BE2C (cell line): ENCODE data around the gene PCDHGC5. TPM values are rescaled to one million over a fixed set of nuclear protein-coding genes. Genes with fewer than 3 reads are reported as not detected.

ENCODE experiments used
- DNase-seq: peaks from one replicate; pipeline ENCODE4 v3.0.0-alpha.2; 2020
- H3K27me3 ChIP-seq: fragments of 250-450 bp; sonication (Bioruptor Pico); 2 replicates; pipeline ENCODE4 v1.5.1; 2020; ENCODE audit warnings: mild to moderate bottlenecking
- H3K36me3 ChIP-seq: fragments of 250-450 bp; sonication (Bioruptor Pico); 2 replicates; pipeline ENCODE4 v1.5.1; 2020; ENCODE audit warnings: mild to moderate bottlenecking
- H3K4me1 ChIP-seq: fragments of 250-450 bp; sonication (Bioruptor Pico); 2 replicates; pipeline ENCODE4 v1.5.1; 2020
- H3K4me3 ChIP-seq: 2 replicates; pipeline ENCODE4 v1.5.1; 2011; ENCODE audit warnings: low read depth, low read length
- H3K9me3 ChIP-seq: fragments of 250-450 bp; sonication (Bioruptor Pico); 2 replicates; pipeline ENCODE4 v1.5.1; 2020
- polyA plus RNA-seq: library from polyadenylated mRNA; unstranded; fragments of >200 nt; gene quantifications from one replicate; pipeline ENCODE4 v1.2.1, GENCODE V29; 2012; ENCODE audit warnings: low read depth, missing spikeins; ENCODE audit not compliant: insufficient read length, insufficient read depth
- TF ChIP-seq, protein P1 (sequence below): IDR thresholded peaks from 2 replicates; pipeline ENCODE4 v1.5.1; 2012; ENCODE audit warnings: mild to moderate bottlenecking, low read depth, low read length

PCDHGC5 gene
- polyA plus RNA-seq, result 12.3 TPM

GRCh38 chr5:141488591-141489561, at the start of gene PCDHGC5:
PCDHGC5 (plus strand) TSS chr5:141489081; CDS start chr5:141489241, 160 bp downstream.
- DNase-seq, result no peak
- Histone ChIP-seq H3K4me1 (no peaks in the 10 kb centered on the region; the same call in none of the 2 replicates), H3K4me3 (no peak within 1 kb of the TSS), H3K36me3 (peaks cover 72% of the 10 kb centered on the region), H3K27me3 (no peaks in the 10 kb centered on the region), H3K9me3 (no peaks in the 10 kb centered on the region)
- TF ChIP-seq, protein P1, sequence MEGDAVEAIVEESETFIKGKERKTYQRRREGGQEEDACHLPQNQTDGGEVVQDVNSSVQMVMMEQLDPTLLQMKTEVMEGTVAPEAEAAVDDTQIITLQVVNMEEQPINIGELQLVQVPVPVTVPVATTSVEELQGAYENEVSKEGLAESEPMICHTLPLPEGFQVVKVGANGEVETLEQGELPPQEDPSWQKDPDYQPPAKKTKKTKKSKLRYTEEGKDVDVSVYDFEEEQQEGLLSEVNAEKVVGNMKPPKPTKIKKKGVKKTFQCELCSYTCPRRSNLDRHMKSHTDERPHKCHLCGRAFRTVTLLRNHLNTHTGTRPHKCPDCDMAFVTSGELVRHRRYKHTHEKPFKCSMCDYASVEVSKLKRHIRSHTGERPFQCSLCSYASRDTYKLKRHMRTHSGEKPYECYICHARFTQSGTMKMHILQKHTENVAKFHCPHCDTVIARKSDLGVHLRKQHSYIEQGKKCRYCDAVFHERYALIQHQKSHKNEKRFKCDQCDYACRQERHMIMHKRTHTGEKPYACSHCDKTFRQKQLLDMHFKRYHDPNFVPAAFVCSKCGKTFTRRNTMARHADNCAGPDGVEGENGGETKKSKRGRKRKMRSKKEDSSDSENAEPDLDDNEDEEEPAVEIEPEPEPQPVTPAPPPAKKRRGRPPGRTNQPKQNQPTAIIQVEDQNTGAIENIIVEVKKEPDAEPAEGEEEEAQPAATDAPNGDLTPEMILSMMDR, result no peak

DNA sequence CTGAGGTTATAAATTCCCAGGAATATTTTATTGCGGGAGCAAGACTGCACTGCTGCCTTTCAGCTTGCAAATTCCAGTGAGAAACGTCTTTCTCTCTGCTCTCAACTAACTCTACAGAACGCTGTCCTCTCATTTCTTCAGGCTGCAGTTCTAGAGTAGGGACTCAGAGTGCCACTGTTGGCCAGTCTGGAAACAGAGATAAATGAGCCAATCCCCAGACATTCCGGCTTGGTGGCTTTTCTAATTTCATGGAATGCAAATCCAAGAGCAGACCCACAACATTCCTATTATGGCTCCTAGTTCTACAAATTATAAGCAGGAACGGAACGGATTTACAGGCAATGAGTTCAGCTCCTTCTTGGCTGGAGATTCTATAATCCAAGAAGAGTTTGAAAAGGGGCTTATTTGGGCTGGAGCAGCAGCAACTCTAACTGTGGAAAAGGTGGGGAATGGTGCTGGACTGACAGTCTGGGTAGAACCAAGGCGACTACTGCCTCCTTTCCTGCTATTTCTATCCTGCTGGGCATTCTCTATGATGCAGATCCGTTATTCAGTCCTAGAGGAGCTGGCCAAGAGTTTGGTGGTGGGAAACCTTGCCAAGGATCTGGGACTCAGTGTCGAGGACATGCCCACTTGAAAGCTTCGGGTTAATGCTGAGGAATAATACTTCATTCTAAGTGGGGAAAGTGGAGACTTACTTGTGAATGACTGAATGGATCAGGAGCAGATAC, 49.3 kb upstream of the PCDHGC5 start:
- TF ChIP-seq, protein P1, result no peak
- no peaks in the 10 kb centered on the region for H3K36me3 ChIP-seq
- no peaks in the 10 kb centered on the region for H3K27me3 ChIP-seq
- DNase-seq, result no peak
- no peaks in the 10 kb centered on the region for H3K4me1 ChIP-seq
- no peaks in the 10 kb centered on the region for H3K9me3 ChIP-seq
- no peak overlapping the region for H3K4me3 ChIP-seq

- DNase-seq, result no peak
- H3K27me3 ChIP-seq, result no peaks in the 10 kb centered on the region
- no peak overlapping the region for H3K4me3 ChIP-seq
- H3K9me3 ChIP-seq, result no peaks in the 10 kb centered on the region
- no peaks in the 10 kb centered on the region for H3K4me1 ChIP-seq
- no peaks in the 10 kb centered on the region for H3K36me3 ChIP-seq
- TF ChIP-seq, protein P1, result no peak
Measured at GRCh38 chr5:141440341-141440740, 48.5 kb upstream of the PCDHGC5 start.

GRCh38 chr5:141441571-141442170, 47.2 kb upstream of the PCDHGC5 start:
- no peaks in the 10 kb centered on the region for H3K9me3 ChIP-seq
- H3K4me3 ChIP-seq, result no peak overlapping the region
- no peaks in the 10 kb centered on the region for H3K4me1 ChIP-seq
- H3K36me3 ChIP-seq, result no peaks in the 10 kb centered on the region
- no peaks in the 10 kb centered on the region for H3K27me3 ChIP-seq
- DNase-seq, result no peak
- TF ChIP-seq, protein P1, result no peak

- no peak for DNase-seq
- Histone ChIP-seq H3K27me3 (no peaks in the 10 kb centered on the region), H3K36me3 (no peaks in the 10 kb centered on the region), H3K4me3 (no peak overlapping the region), H3K9me3 (no peaks in the 10 kb centered on the region), H3K4me1 (peaks cover 3% of the 10 kb centered on the region; the same call in 1 of the 2 replicates)
- TF ChIP-seq, protein P1, result no peak
Measured at GRCh38 chr5:141465351-141465750, 23.5 kb upstream of the PCDHGC5 start.
